ENCODE measurements around the gene SUGT1.
A peak's percentile ranks its signal among the peaks of the same experiment; 100 is the strongest.
"Not testable (repeated sequence)": the region's sequence is repeated elsewhere in the genome, so short reads cannot be mapped to it uniquely, and the experiment has no call there.

Gene SUGT1

GRCh38 chr13:52652196-52652979 is at the start of gene SUGT1:
SUGT1 (plus strand) TSS chr13:52652836; CDS start chr13:52652921, 85 bp downstream.
- DNase-seq: peak; percentile 88

GRCh38 chr13:52603316-52603715 is 49.3 kb upstream of the SUGT1 start:
- DNase-seq: not testable (repeated sequence)

GRCh38 chr13:52606126-52606525 is 46.5 kb upstream of the SUGT1 start:
- not testable (repeated sequence) for DNase-seq

- not testable (repeated sequence) for DNase-seq
Measured at GRCh38 chr13:52606795-52607194, 45.8 kb upstream of the SUGT1 start.

GRCh38 chr13:52608184-52608583 is 44.5 kb upstream of the SUGT1 start:
- DNase-seq: not testable (repeated sequence)

- peak; percentile 2 for DNase-seq
Measured at GRCh38 chr13:52609013-52609606, 43.5 kb upstream of the SUGT1 start.

- not testable (repeated sequence) for DNase-seq
Measured at GRCh38 chr13:52610158-52610557, 42.5 kb upstream of the SUGT1 start.

GRCh38 chr13:52615134-52615801 is 37.4 kb upstream of the SUGT1 start:
- no peak for DNase-seq

- no peak for DNase-seq
Measured at GRCh38 chr13:52615812-52616211, 36.8 kb upstream of the SUGT1 start.

- peak; percentile 83 for DNase-seq
Measured at GRCh38 chr13:52617070-52618060, 35.3 kb upstream of the SUGT1 start.

GRCh38 chr13:52631083-52631690 is 21.4 kb upstream of the SUGT1 start:
- DNase-seq: not testable (repeated sequence)

- no peak for DNase-seq
Measured at GRCh38 chr13:52638666-52639328, 13.8 kb upstream of the SUGT1 start.

- DNase-seq: no peak
Measured at GRCh38 chr13:52642131-52642530, 10.5 kb upstream of the SUGT1 start, which contains the start of gene HNRNPA1L2. HNRNPA1L2 (plus strand) TSS chr13:52642431; CDS start chr13:52642493, 62 bp downstream.

- DNase-seq: no peak
Measured at GRCh38 chr13:52644108-52644507, 8.5 kb upstream of the SUGT1 start.

GRCh38 chr13:52646967-52647366 is 5.7 kb upstream of the SUGT1 start:
- no peak for DNase-seq

- no peak for DNase-seq
Measured at GRCh38 chr13:52650731-52651130, 1.9 kb upstream of the SUGT1 start.

GRCh38 chr13:52651897-52652195 is 790 bp upstream of the SUGT1 start:
- DNase-seq: no peak

- DNase-seq: peak; percentile 35
Measured at GRCh38 chr13:52652980-52653303, 306 bp downstream of the SUGT1 start.

GRCh38 chr13:52659340-52659739 is 6.7 kb downstream of the SUGT1 start:
- no peak for DNase-seq

GRCh38 chr13:52664272-52664671 is 11.6 kb downstream of the SUGT1 start:
- no peak for DNase-seq

- no peak for DNase-seq
Measured at GRCh38 chr13:52665325-52665724, 12.7 kb downstream of the SUGT1 start.

- DNase-seq: no peak
Measured at GRCh38 chr13:52669677-52670076, 17.0 kb downstream of the SUGT1 start.
